PC-9 (cell line): Measurements from ENCODE around the gene SLC7A14.

Source experiments
- CTCF ChIP-seq: fragments of 200-600 bp; sonication (generic); conservative IDR thresholded peaks from 2 replicates; pipeline ENCODE4 v1.6.1; 2017; ENCODE audit warnings: mixed run types, antibody characterized with exemption, mild to moderate bottlenecking, moderate library complexity
- EZH2 ChIP-seq: fragments of 200-600 bp; sonication (generic); IDR thresholded peaks from 2 replicates; pipeline ENCODE4 v1.8.0; 2017; ENCODE audit warnings: antibody characterized with exemption, low read depth

- TF ChIP-seq CTCF: no peak
- no peak for TF ChIP-seq EZH2
Observed at GRCh38 chr3:170494766-170495165, 91.1 kb downstream of the SLC7A14 start.
